Putamen (tissue), 1 donor: ENCODE results near the gene JMJD8.
A peak's percentile ranks its signal among the peaks of the same experiment; 100 is the strongest.
"Not testable (repeated sequence)": the region's sequence is repeated elsewhere in the genome, so short reads cannot be mapped to it uniquely, and the experiment has no call there.

Experiments
- DNase-seq: peaks from one replicate; pipeline ENCODE4 v3.0.0-alpha.2; 2016; ENCODE audit warnings: low spot score

The JMJD8 gene

GRCh38 chr16:708959-709358 lies 24.8 kb upstream of the JMJD8 start:
- no peak for DNase-seq

DNA sequence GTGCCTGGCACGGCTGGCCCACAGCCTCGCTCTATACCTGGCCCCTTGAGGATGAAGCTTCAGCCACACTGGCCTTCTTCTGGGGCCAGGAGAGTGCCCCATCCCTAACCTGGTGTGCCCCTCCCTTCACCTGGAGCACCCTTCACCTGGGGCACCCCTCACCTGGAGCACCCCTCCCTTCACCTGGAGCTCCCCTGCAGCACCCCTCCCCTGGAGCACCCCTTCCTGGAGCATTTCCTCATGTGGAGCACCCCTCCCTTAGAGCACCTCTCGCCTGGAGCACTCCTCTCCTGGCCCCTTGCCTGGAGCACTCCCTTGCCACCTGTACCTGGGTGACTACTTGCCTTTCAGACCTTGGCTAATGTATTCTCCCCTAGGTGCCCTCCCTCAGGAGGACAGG lies 23.9 kb upstream of the JMJD8 start:
- DNase-seq: no peak

DNA sequence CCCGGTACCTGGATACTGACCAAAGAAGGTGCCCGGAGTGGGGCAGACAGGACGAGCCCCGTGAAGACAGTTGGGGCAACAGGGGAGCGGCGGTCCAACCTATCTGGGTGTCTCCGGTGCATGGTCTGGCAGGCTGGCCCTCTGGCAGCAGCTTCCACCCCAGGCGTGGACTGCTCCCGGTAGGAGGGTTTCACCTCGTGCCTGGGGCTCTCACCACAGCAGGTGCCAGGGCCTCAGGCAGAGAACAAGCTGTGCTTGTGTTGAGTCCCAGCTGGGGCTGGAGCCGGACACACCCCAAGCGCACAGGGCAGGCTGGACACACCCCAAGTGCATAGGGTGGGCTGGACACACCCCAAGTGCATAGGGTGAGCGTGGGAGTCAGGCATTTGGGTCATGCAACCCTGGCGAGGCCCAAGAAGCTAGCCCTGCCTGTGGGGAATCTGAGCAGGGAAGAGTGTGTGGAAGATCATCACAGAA lies 23.0 kb upstream of the JMJD8 start:
- DNase-seq: no peak

DNA sequence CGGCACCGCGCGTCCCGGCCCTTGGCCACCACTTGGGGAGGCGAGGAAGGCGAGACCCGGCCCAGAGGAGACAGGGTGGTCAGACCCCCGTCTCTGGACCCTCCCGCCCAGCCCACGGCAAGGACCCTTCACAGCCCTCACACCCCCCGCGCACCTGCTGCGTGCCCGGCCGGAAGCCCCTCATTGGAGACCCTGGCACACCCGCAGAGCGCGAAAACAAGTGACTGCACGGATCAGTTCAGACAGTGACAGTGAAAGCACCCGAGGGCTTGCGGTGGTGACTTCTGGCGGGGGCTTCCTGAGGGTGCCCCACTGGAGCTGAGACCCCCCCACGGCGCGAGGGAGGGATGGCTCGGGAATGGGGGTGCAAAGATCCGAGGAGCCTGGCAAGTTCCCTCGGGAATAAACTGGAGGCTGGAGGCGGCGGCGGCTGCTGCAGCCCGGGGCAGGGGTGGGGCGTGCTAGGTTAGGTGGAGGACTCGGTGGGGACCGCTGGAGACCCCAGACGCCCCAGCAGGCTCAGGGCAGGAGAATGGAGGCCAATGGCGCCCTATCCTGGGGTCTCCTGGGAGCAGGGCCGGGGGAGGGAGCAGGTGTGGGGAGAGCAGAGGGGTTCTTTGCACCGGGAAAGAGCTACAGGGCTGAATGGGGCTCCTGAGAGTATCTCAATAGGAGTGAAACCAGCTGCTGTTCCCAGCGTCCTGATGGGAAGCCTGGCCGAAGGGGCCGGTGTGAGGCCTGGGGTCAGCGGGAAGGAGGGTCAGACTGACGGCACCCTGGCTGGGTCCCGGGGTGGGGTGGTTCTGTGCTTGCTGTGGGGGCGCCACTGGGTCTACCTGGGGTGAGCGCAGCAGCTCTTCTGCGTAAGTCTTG lies 22.3 kb upstream of the JMJD8 start:
- DNase-seq: no peak

GRCh38 chr16:705431-706188 lies 21.5 kb upstream of the JMJD8 start, which contains the start of gene FBXL16:
TSS of gene FBXL16 (minus strand) at chr16:705801. CDS start at chr16:697405, 8,396 bp downstream.
- DNase-seq: no peak

GRCh38 chr16:704552-705380 lies 20.6 kb upstream of the JMJD8 start:
- DNase-seq: no peak

GRCh38 chr16:704047-704446 lies 19.9 kb upstream of the JMJD8 start:
- DNase-seq: no peak

- DNase-seq: peak; percentile 76
Measured at GRCh38 chr16:703406-703805, 19.3 kb upstream of the JMJD8 start.

- DNase-seq: no peak
Measured at GRCh38 chr16:702341-702740, 18.2 kb upstream of the JMJD8 start.

- no peak for DNase-seq
Measured at GRCh38 chr16:700684-701584, 16.8 kb upstream of the JMJD8 start.

GRCh38 chr16:698911-699671 lies 15.0 kb upstream of the JMJD8 start:
- no peak for DNase-seq

DNA sequence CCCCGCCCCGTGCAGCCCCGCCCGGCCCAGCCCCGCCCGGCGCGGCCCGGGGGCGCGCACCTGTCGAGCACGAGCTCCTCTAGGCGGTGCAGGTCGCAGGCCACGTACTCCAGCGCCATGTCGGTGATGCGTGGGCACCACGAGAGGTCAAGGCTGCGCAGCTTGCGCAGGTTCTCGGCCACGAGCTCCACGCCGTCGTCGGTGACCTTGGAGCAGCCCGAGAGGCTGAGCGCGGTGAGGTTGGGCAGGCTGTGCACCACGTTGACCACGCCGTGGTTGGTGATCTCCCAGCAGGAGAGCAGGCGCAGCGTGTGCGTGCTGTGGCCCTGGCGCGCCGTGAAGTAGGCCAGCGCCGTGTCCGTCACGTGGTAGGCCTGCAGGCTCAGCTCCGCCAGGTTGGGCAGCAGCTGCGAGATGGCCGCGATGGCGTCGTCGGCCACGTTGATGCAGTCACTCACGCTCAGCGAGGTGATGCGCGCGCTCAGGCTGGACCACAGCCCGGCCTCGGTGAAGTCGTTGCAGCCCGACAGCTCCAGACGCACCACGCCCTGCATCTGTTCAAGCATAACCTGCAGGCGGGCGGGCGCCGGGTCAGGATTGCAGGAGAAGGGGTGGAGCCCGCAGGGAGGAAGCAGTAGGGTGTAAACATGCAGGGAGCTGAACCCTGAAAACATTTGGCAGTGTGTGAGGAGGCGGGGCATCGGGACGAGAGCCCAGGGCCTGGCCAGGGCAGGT lies 11.4 kb upstream of the JMJD8 start:
- no peak for DNase-seq

- DNase-seq: no peak
Measured at GRCh38 chr16:694863-695354, 10.8 kb upstream of the JMJD8 start.

- no peak for DNase-seq
Measured at GRCh38 chr16:694187-694862, 10.2 kb upstream of the JMJD8 start.

GRCh38 chr16:693766-694165 lies 9.6 kb upstream of the JMJD8 start:
- no peak for DNase-seq

GRCh38 chr16:693364-693763 lies 9.2 kb upstream of the JMJD8 start:
- DNase-seq: no peak

GRCh38 chr16:692356-693108 lies 8.4 kb upstream of the JMJD8 start:
- DNase-seq: no peak

- DNase-seq: not testable (repeated sequence)
Measured at GRCh38 chr16:691242-691641, 7.1 kb upstream of the JMJD8 start.
